ENCODE data around the gene ZNF282. TPM values are rescaled to one million over a fixed set of nuclear protein-coding genes. Genes with fewer than 3 reads are reported as not detected.

ZNF282 gene
- total and polyA plus RNA-seq, 9 of the 15 experiments (the other 6 are each of a cell fraction or from before 2014, with no cell fraction given): 0.76 to 58.6 (median 17.4) TPM

DNA sequence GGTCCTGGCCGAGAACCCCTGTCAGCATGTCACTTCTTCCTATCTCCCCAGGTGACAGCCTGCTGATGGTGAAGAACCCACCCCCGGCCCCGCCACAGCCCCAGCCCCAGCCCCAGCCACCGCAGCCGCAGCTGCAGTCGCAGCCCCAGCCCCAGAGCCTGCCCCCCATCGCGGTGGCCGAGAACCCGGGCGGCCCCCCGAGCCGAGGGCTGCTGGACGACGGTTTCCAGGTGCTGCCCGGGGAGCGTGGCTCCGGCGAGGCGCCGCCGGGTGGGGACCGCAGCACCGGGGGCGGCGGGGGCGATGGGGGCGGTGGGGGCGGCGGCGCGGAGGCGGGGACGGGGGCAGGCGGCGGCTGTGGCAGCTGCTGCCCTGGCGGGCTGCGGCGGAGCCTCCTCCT, 28.4 kb downstream of the ZNF282 start:
- Histone ChIP-seq H3K27ac (ENCODE audit: extremely low read depth, low read depth, low read length) (no peak overlapping the region), H3K9ac (ENCODE audit: insufficient read depth in 1 of 2, low read depth in 2 of 2, low read length in 2 of 2) (no peak overlapping the region), H3K9me3 (replicated peaks; ENCODE audit: control insufficient read depth, insufficient read depth, low read depth, low read length) (0 out of 2 replicates have a peak, but pooled peaks cover 5% of the 10 kb centered on the region), H3K4me1 (replicated peaks in 1 of 2; ENCODE audit: control insufficient read depth in 2 of 2, insufficient read depth in 2 of 2, low read length in 2 of 2) (peaks cover 0 to 4% of the 10 kb centered on the region in 2 experiments; a peak in 1 of 5 replicates), H2AFZ (ENCODE audit: low read depth, low read length) (no peak overlapping the region), H3K4me3 (no peak overlapping the region), H3K36me3 (ENCODE audit: control insufficient read depth, insufficient read depth, low read length) (peaks cover 58% of the 10 kb centered on the region), H3K9me1 (ENCODE audit: control insufficient read depth, insufficient read depth, low read length) (no peaks in the 10 kb centered on the region), H4K20me1 (replicated peaks; ENCODE audit: control insufficient read depth, insufficient read depth, low read length) (peaks cover 3% of the 10 kb centered on the region), H3K79me2 (ENCODE audit: control insufficient read depth, insufficient read depth, low read length) (no peaks in the 10 kb centered on the region), H3K27me3 (ENCODE audit: control insufficient read depth in 2 of 2, insufficient read depth in 2 of 2, low read length in 2 of 2) (no peaks in the 10 kb centered on the region), H3K4me2 (ENCODE audit: insufficient read depth, low read length) (no peak overlapping the region)
- no peak for DNase-seq (ENCODE audit: extremely low read depth in 1 of 4, low spot score in 3 of 4)
- FAIRE-seq: no peak
- intact Hi-C loops (cut with micrococcal nuclease): no loop called here
- no TSS peak for BruUV-seq (replicated peaks)
- ChIA-PET POLR2A (interaction anchor here (0.6 to 1.0 kb wide), 2 partner anchors 13 to 32 kb away, joined by 3 to 4 read pairs; no protein-coding TSS in a partner anchor), CTCF (ENCODE audit: low intra/inter-chr PET ratio) (no interaction called here)
- ATAC-seq: no peak
- WGBS (ENCODE audit: insufficient coverage, low coverage, missing lambda C conversion rate): 100% methylated on average over 5 of the region's 39 CpGs
- in situ Hi-C loops (cut with MboI): no loop called here
- TF ChIP-seq CBX5 (IDR thresholded peaks at IDR 0.05; ENCODE audit: borderline replicate concordance, low read depth) (no peak), MYC (IDR thresholded peaks at IDR 0.05; ENCODE audit: low read depth, low read length) (no peak), MYC (CRISPR knock-in tag; IDR thresholded peaks at IDR 0.05; ENCODE audit: borderline replicate concordance, low read depth) (no peak), NR2F6 (CRISPR knock-in tag; IDR thresholded peaks at IDR 0.05) (no peak), CBX3 (IDR thresholded peaks at IDR 0.05; ENCODE audit: borderline replicate concordance in 1 of 2, low read length in 2 of 2) (no peak), ZKSCAN1 (IDR thresholded peaks at IDR 0.05; ENCODE audit: low read depth, low read length) (no peak), TRIM28 (IDR thresholded peaks at IDR 0.05) (no peak), MTF1 (CRISPR knock-in tag; IDR thresholded peaks at IDR 0.05; ENCODE audit: borderline replicate concordance) (no peak), SPI1 (IDR thresholded peaks at IDR 0.05; ENCODE audit: borderline replicate concordance, low read depth, low read length) (no peak), U2AF1 (optimal IDR thresholded peaks at IDR 0.05; ENCODE audit: low read depth, low read length) (no peak)
- TF ChIP-seq, protein P1, sequence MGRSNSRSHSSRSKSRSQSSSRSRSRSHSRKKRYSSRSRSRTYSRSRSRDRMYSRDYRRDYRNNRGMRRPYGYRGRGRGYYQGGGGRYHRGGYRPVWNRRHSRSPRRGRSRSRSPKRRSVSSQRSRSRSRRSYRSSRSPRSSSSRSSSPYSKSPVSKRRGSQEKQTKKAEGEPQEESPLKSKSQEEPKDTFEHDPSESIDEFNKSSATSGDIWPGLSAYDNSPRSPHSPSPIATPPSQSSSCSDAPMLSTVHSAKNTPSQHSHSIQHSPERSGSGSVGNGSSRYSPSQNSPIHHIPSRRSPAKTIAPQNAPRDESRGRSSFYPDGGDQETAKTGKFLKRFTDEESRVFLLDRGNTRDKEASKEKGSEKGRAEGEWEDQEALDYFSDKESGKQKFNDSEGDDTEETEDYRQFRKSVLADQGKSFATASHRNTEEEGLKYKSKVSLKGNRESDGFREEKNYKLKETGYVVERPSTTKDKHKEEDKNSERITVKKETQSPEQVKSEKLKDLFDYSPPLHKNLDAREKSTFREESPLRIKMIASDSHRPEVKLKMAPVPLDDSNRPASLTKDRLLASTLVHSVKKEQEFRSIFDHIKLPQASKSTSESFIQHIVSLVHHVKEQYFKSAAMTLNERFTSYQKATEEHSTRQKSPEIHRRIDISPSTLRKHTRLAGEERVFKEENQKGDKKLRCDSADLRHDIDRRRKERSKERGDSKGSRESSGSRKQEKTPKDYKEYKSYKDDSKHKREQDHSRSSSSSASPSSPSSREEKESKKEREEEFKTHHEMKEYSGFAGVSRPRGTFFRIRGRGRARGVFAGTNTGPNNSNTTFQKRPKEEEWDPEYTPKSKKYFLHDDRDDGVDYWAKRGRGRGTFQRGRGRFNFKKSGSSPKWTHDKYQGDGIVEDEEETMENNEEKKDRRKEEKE (IDR thresholded peaks at IDR 0.05; ENCODE audit: borderline replicate concordance in 1 of 2, control insufficient read depth in 1 of 2, low read depth in 2 of 2, low read length in 1 of 2): no peak
- TF ChIP-seq, protein P2, sequence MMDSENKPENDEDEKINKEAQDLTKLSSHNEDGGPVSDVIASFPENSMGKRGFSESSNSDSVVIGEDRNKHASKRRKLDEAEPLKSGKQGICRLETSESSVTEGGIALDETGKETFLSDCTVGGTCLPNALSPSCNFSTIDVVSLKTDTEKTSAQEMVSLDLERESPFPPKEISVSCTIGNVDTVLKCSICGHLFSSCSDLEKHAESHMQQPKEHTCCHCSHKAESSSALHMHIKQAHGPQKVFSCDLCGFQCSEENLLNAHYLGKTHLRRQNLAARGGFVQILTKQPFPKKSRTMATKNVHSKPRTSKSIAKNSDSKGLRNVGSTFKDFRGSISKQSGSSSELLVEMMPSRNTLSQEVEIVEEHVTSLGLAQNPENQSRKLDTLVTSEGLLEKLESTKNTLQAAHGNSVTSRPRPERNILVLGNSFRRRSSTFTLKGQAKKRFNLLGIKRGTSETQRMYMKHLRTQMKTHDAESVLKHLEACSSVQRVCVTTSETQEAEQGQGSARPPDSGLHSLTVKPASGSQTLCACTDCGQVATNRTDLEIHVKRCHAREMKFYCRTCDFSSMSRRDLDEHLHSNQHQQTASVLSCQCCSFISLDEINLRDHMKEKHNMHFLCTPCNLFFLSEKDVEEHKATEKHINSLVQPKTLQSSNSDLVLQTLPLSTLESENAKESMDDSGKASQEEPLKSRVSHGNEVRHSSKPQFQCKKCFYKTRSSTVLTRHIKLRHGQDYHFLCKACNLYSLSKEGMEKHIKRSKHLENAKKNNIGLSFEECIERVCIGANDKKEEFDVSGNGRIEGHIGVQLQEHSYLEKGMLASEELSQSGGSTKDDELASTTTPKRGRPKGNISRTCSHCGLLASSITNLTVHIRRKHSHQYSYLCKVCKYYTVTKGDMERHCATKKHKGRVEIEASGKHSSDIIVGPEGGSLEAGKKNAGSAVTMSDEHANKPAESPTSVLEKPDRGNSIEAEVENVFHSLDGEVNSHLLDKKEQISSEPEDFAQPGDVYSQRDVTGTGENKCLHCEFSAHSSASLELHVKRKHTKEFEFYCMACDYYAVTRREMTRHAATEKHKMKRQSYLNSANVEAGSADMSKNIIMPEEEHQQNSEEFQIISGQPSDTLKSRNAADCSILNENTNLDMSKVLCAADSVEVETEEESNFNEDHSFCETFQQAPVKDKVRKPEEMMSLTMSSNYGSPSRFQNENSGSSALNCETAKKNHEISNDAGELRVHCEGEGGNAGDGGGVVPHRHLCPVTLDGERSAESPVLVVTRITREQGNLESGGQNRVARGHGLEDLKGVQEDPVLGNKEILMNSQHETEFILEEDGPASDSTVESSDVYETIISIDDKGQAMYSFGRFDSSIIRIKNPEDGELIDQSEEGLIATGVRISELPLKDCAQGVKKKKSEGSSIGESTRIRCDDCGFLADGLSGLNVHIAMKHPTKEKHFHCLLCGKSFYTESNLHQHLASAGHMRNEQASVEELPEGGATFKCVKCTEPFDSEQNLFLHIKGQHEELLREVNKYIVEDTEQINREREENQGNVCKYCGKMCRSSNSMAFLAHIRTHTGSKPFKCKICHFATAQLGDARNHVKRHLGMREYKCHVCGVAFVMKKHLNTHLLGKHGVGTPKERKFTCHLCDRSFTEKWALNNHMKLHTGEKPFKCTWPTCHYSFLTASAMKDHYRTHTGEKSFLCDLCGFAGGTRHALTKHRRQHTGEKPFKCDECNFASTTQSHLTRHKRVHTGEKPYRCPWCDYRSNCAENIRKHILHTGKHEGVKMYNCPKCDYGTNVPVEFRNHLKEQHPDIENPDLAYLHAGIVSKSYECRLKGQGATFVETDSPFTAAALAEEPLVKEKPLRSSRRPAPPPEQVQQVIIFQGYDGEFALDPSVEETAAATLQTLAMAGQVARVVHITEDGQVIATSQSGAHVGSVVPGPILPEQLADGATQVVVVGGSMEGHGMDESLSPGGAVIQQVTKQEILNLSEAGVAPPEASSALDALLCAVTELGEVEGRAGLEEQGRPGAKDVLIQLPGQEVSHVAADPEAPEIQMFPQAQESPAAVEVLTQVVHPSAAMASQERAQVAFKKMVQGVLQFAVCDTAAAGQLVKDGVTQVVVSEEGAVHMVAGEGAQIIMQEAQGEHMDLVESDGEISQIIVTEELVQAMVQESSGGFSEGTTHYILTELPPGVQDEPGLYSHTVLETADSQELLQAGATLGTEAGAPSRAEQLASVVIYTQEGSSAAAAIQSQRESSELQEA (IDR thresholded peaks at IDR 0.05; ENCODE audit: low read depth): no peak
